IgD-negative memory B cell (primary cell): Measurements from ENCODE around the gene PDZK1. TPM values are rescaled to one million over a fixed set of nuclear protein-coding genes. Genes with fewer than 3 reads are reported as not detected.
"Not testable (repeated sequence)": the region's sequence is repeated elsewhere in the genome, so short reads cannot be mapped to it uniquely, and the experiment has no call there.

Source experiments
- H3K27ac Mint-ChIP-seq, 3 donors: one replicate each; pipeline ENCODE4 v1.8.0; 2020 to 2022; ENCODE audit warnings: mild to moderate bottlenecking in 3 of 3, mixed read lengths in 3 of 3, moderate library complexity in 1 of 3
- H3K27me3 Mint-ChIP-seq: one replicate; pipeline ENCODE4 v1.8.0; 2021; ENCODE audit warnings: mixed read lengths
- H3K36me3 Mint-ChIP-seq: one replicate; pipeline ENCODE4 v1.8.0; 2020; ENCODE audit warnings: mild to moderate bottlenecking, mixed read lengths
- H3K4me1 Mint-ChIP-seq, 3 donors: one replicate each; pipeline ENCODE4 v1.8.0; 2020 to 2022; ENCODE audit warnings: mixed read lengths in 3 of 3, mild to moderate bottlenecking in 1 of 3
- H3K4me3 Mint-ChIP-seq, 4 donors: one replicate each; pipeline ENCODE4 v1.8.0; 2020 to 2022; ENCODE audit warnings: mild to moderate bottlenecking in 4 of 4, mixed read lengths in 4 of 4, moderate library complexity in 3 of 4
- H3K9me3 Mint-ChIP-seq, 3 donors: one replicate each; pipeline ENCODE4 v1.8.0; 2020 to 2021; ENCODE audit warnings: mixed read lengths in 3 of 3, mild to moderate bottlenecking in 1 of 3
- polyA plus RNA-seq: library from polyadenylated mRNA; unstranded; fragments of 300-500 nt; fragmentation: Illumina TruSeq; gene quantifications from one replicate; pipeline ENCODE4 v1.2.3, GENCODE V29; 2021

Gene PDZK1
- polyA plus RNA-seq, 1 donor from 2014 or later = 0.30 TPM

DNA sequence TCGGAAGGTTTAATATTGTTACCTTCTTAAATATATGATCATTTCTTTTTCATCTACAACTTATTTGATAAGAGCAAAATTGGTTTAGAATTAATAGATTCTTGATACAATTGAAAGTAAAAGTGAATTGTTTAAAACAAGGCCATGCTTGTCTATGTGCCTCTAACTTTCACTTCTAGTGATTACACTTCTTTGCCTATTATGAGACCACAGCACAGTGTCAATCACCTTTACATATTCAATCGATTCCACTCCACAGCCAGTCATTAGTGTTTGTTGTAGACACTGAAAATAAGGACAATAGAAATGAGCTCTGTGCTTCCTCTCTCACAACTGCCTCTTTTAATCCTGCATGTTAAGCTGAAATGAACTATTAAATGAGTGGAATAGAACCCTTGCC is 65.3 kb downstream of the PDZK1 start:
- H3K27ac Mint-ChIP-seq = not testable (repeated sequence)

DNA sequence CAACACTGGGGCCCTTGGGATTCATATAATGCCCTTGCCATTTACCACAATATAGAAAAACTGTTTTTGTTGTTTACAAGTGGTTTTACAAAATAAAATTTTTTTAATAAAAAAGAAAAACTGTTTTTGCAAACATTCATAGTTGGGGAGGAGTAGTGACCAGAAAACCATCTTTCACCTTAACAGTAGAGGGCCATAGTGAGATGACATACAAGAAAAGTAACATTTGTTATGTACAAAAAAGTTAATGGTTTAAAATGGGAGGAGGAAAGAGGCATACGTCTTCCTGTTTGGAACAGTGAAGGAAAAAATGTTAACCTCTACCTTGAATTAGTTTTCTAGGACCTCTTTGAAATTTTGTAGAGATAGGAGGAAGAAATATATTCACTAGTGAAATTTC is 70.9 kb downstream of the PDZK1 start:
- not testable (repeated sequence) for H3K36me3 Mint-ChIP-seq, H3K27me3 Mint-ChIP-seq, H3K9me3 Mint-ChIP-seq, H3K4me3 Mint-ChIP-seq, H3K4me1 Mint-ChIP-seq, H3K27ac Mint-ChIP-seq

More for the DNA sequence above, 65.3 kb downstream of the PDZK1 start:
- H3K36me3 Mint-ChIP-seq, H3K27me3 Mint-ChIP-seq, H3K4me3 Mint-ChIP-seq, H3K4me1 Mint-ChIP-seq, H3K9me3 Mint-ChIP-seq: not testable (repeated sequence)

DNA sequence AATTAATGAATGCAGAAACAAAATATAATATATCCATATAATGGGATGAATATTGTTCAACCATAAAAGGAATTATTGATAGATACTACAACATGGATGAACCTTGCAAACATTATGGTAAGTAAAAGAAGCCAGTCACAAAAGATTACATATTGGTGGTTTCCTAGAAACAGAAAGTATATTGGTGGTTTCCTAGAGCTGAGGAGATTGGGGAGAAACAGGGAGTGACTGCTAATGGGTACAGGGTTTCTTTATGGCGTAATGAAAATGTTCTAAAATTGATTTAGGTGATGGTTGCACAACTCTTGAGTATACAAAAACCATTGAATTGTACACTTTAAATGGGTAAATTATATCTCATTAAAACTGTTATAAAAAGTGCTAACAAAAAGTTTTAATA is 85.0 kb downstream of the PDZK1 start:
- H3K4me3 Mint-ChIP-seq, H3K36me3 Mint-ChIP-seq, H3K9me3 Mint-ChIP-seq, H3K4me1 Mint-ChIP-seq, H3K27me3 Mint-ChIP-seq, H3K27ac Mint-ChIP-seq: not testable (repeated sequence)

Other genes with a start within 250 kb of the PDZK1 start
- 14.8 TPM for gene GPR89A, start 99.4 kb downstream of the PDZK1 start, polyA plus RNA-seq
- 1.8 TPM for gene CD160, start 12.1 kb upstream of the PDZK1 start, polyA plus RNA-seq
- gene RNF115, start 116.7 kb upstream of the PDZK1 start, polyA plus RNA-seq = 6.7 TPM
- gene POLR3C, start 116.8 kb upstream of the PDZK1 start, polyA plus RNA-seq = 54.0 TPM
- gene NUDT17, start 138.3 kb upstream of the PDZK1 start, polyA plus RNA-seq = 4.2 TPM
- 16.9 TPM for gene PIAS3, start 151.7 kb upstream of the PDZK1 start, polyA plus RNA-seq
- gene ANKRD35, start 178.5 kb upstream of the PDZK1 start, polyA plus RNA-seq = not detected
- gene ITGA10, start 202.7 kb upstream of the PDZK1 start, polyA plus RNA-seq = not detected
- gene PEX11B, start 211.3 kb upstream of the PDZK1 start, polyA plus RNA-seq = 42.3 TPM
- gene RBM8A, start 220.1 kb upstream of the PDZK1 start, polyA plus RNA-seq = 183 TPM